ENCODE measurements around the gene PARP8.
"Not testable (repeated sequence)": the region's sequence is repeated elsewhere in the genome, so short reads cannot be mapped to it uniquely, and the experiment has no call there.

Gene PARP8

DNA sequence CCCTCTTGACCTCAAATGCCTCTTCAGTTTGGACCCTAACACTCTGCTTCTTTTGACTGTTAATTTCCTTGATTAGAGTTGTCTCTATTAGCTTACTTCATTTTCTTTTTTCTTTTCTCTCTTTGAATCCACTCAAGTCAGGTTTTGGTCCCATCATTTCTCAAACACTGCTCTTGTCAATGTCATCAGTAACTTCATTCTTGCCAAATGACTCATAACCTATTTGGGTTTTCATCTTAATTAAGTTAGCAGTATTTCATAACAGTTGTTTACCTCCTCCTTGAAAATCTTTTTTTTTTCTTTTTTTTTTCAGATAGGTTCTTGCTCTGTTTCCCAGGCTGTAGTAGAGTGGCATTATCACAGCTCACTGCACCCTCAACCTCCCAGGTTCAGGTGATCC, 119.6 kb downstream of the PARP8 start:
- DNase-seq (ENCODE audit: low spot score), result no peak

DNA sequence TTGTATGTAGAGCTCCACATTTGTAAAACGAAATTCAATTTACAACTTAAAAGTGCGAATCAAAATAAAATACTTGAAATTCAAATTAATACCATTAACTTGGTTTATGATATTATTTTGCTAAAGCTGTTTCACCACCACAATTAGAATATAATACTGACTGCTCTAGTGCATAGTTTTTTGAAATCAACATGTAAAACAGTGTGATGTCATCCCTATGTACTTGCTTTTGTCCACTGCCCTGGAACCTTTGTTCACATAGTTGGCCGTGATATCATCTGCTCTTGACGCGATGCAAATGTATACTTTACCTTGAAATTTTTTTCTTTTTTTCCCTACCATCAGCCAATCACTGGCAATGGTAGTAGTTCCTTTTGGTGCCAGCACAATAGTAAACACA, 125.4 kb downstream of the PARP8 start:
- no peak for DNase-seq (ENCODE audit: low spot score)

DNA sequence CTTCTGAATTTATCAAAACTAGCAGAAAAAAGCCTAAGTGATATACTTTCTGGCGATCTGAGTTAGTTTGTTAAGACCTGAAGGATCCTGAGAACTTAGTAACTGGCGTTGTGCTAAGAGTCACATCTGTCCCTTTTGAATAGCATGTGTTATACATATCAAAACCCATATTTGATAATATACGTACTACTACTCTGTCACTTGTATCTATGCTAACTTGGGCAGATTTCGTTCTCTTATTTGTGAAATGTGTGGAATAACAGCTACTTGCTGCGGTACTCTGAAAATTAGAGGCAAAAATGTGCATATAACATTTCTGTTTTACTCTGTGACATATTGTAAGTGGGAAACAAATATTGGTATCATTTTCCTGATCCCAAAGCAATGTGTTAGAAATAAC, 126.4 kb downstream of the PARP8 start:
- no peak for DNase-seq (ENCODE audit: low spot score)

DNA sequence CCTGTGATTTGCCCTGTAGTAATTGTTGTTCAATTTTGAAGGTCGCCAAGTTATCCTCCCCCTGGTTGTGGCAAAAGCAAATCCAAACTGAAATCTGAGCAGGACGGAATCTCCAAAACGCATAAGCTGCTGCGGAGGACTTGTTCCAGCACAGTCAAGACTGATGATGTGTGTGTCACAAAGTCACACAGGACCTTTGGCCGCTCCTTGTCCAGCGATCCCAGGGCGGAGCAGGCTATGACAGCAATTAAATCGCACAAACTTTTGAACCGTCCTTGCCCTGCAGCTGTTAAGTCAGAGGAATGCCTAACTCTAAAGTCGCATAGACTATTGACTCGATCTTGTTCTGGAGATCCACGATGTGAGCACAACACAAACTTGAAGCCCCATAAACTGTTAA, 128.4 kb downstream of the PARP8 start:
- no peak for DNase-seq (ENCODE audit: low spot score)

DNA sequence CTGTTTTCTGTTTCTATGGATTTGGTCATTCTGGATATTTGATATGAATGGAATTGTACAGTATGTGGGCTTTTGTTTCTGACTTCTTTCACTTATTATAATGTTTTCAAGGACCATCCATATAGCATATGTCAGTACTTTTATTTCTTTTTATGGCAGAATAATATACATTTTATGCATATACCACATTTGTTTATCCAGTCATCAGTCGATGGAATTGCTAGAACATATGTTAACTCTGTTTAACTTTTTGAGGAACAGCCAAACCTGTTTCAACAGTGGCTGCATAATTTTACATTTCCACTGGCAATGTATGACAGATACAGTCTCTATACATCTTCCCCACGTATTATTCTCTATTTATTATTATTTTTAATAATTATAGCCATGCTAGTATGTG, 131.6 kb downstream of the PARP8 start:
- DNase-seq (ENCODE audit: low spot score), result no peak

DNA sequence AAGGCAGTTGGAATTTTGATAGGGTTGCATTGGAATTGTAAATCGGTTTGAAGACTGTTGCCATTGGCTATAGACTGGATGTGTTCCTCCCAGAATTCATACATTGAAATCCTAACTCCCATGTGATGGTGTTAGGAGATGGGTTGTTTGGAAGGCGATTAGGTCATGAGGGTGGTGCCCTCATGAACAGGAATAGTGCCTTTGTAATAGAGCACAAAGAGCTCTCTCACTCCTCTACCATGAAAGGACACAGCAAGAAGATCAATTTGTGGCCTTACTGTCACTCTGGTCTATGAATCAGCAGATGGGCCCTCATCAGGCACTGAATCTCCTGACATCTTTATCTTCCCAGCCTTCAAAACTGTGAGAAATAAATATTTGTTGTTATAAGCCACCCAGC, 133.2 kb downstream of the PARP8 start:
- no peak for DNase-seq (ENCODE audit: low spot score)

DNA sequence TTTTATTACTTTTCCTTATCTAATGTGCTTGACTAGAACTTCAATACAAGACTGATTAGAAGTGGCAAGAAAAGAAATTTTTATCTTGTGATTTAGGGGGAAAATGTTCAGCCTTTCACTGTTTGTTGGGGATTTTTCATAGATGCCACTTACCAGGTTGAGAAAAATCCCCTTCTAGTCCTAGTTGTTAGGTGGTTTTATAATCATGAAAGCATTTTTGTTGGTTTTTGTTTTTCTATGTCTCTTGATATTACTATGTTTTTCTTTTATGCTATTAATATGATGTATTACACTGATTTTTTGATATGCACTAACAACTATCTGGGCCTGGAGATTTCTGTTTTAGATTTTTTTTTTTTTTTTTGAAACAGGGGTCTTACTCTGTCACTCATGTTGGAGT, 134.0 kb downstream of the PARP8 start:
- no peak for DNase-seq (ENCODE audit: low spot score)

DNA sequence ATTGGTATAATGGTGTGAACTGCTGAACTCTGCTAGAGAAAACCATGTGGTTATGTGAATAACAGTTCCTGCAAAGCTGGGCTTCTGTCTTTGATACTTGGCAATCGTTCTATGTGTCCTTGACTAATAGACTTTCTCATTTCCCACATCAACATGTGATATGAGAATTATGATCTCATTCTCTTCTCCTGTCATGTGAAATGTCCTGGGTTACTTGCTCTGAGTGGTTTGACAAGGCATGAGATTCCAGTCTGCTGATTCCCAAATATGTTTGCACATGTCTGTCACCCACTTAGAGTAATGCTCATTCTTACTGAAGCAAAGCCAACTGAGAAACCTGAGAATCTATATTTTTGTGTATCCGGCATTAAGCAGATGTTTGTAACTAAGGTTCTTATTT, 141.2 kb downstream of the PARP8 start:
- no peak for DNase-seq (ENCODE audit: low spot score)

DNA sequence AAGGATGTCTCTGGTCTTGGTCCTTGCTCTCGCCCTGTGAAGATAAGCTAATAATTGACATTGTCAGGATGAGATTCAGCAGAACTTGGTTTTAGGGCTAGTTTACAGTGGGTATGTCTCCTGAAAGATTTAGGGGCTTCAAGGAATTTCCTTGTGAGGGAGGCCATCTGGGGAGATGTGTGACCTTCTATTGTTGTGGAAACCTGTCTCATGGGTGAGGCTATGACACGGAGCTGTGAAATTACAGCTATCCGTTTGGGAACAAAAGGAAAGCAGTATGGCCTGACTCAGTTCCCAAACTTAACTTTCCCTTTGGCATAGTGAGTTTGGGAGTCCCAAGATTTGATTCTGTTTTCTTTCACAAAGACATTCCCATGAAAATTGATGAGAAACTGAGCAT, 142.0 kb downstream of the PARP8 start:
- DNase-seq (ENCODE audit: low spot score), result no peak

DNA sequence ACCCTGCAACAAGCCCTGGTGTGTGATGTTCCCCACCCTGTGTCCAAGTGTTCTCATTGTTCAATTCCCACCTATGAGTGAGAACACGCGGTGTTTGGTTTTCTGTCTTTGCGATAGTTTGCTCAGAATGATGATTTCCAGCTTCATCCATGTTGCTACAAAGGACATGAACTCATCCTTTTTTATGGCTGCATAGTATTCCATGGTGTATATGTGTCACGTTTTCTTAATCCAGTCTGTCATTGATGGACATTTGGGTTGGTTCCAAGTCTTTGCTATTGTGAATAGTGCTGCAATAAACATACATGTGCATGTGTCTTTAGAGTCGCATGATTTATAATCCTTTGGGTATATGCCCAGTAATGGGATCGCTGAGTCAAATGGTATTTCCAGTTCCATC, 145.3 kb downstream of the PARP8 start:
- not testable (repeated sequence) for DNase-seq (ENCODE audit: low spot score)

DNA sequence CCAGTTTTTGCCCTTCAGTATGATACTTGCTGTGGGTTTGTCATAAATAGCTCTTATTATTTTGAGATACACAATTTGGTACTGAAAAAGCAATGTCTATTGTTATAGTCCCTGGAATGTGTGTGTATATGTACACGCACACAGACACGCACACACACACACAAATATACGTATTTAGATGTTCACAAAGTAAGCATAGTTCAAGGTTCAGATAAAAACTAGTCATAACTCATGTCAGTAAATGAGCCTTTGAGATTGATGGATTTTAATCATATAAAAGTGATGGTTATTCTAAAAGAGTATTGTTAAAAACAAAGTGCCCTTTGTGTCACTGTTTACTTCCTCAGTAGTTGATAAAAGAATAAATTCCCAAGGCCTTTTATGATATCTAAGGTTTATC, 147.3 kb downstream of the PARP8 start:
- no peak for DNase-seq (ENCODE audit: low spot score)

DNA sequence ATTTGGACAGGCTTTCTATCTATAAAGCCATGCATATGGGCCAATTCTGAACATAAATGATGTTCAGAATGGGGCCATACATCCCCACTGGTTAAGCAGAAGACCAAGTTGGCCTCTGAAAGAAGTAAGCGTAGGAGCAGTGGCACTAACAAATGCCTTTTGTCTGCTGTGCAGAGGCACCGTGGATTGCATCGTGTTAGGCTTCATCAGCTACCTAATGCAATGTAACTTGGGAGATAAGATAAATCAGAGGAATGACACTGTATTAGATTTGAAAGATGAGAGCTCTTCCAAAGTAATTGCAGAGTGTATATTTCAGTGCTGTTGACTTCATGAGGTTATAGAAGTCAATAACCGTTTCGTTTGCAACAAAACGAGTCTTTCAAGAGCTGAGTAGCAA, 148.1 kb downstream of the PARP8 start:
- DNase-seq (ENCODE audit: low spot score), result no peak

DNA sequence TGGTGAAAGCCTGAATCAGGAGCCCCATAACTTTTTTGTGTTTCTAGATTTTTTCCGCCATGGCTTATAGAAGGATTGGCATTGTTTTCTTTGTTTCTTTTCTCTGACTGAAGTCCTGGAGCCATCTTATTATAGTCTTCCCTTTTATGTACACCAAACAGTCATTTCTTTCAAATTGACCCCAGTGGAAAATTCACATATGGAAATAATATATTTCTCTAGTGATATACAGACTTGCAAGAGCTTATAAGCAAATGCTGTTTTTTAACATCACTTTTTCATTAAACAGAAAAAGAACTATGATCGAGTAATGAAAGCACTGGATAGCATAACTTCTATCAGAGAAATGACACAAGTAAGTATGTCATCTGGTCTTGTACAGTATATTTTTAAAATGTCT, 155.6 kb downstream of the PARP8 start:
- DNase-seq (ENCODE audit: low spot score), result no peak

DNA sequence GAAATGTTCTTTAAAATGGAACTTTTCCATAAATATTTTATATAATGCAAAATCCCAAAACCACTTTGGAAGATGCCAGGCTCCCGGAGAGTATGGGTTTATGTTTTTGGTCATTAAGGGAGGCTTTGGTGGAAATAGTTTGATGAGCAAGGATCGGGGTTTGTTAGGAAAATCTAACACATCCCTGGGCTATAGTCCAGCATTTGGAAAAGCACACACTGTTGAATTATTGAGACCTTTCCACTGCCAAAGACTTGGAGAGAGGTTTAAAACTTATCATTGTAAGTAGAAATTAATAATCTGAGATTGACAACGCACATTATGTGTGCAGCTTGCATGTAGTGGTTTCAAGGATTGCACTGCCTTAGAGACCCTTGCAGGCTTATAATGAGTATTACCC, 156.3 kb downstream of the PARP8 start:
- no peak for DNase-seq (ENCODE audit: low spot score)

DNA sequence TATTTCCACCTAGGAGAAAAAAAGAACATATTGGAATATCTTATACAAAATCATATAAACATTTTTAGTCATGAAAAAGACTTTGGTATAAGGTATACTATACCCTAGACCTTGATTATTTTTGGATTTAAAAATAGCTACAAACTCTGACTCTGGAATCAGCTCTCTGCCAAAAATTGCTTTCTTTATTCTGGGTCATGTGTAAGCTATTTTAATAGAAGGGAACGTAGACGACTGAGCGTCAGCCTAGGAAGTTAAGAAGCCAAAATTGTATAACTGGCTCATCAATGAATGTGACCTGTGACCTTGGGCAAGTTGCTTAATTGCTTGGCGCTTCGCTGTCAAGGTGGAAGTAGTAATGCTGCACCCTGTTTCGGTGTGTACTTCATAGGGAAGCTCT, 157.1 kb downstream of the PARP8 start:
- no peak for DNase-seq (ENCODE audit: low spot score)

DNA sequence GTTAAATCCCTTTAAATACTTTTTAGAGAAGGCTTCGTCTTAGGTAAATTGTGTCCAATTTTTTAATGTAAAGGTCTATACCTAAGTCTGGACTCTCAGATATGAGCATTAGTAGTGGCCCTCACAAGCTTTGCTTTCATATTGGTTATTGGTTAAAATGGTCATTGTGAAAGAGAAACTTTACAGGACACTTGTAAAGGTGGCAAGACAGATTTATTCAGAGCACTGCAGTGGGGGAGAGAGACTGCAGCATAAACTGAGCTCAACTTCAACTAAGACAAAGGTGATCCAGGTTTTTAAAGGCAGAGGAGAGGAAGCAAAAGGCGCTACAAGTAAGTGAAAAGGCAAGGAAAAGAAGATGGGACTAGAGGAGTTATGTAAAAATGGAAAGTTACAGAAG, 157.7 kb downstream of the PARP8 start:
- no peak for DNase-seq (ENCODE audit: low spot score)

DNA sequence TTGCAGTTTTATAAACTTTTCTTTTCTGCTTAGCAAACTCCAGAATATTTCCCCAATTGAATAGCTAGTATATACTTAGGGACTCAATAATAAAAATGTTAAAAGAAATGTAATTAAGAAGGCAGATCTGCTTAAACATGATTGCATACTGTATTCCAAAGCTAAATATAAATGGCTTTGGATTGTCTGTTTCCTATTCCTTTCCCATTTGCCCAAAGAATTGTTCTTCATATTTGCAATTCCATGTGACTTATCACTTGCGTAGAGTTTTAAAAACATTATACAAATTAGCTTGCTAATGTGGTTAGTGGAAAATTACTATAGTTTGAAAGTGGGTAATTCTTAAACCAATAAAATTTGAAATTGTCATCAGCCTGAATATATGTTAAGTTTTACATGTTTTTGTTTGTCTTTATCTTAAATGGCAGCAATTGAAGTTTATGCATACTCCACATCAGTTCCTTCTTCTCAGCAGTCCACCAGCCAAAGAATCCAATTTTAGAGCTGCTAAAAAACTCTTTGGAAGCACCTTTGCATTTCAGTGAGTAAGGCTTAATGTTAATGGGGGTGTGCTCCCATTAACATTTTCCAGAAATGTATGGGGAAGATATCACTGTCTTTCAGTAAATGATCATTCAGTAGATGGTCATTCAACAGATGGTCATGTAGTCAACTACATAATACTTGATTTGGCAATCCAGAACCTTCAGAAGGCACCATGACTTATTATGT, 161.2 kb downstream of the PARP8 start:
- DNase-seq (ENCODE audit: low spot score), result no peak

DNA sequence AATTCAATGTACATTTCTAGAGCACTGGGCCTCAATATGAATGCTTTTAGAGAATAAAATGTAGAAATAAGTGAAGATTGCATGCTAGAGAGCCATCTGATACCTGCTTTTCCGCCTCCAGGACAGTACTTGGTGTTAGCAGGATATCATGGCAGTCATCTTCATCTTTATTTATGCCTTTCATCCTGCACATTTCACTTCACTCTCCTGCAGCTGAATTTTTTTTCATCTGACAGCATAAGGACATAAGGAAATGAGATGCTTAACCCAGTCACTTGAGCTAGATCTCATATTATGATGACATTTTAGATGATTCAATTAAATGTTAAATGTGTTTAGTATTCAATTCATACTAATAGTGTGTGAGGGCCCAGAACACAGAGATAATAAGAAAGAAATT, 162.6 kb downstream of the PARP8 start:
- DNase-seq (ENCODE audit: low spot score), result no peak

DNA sequence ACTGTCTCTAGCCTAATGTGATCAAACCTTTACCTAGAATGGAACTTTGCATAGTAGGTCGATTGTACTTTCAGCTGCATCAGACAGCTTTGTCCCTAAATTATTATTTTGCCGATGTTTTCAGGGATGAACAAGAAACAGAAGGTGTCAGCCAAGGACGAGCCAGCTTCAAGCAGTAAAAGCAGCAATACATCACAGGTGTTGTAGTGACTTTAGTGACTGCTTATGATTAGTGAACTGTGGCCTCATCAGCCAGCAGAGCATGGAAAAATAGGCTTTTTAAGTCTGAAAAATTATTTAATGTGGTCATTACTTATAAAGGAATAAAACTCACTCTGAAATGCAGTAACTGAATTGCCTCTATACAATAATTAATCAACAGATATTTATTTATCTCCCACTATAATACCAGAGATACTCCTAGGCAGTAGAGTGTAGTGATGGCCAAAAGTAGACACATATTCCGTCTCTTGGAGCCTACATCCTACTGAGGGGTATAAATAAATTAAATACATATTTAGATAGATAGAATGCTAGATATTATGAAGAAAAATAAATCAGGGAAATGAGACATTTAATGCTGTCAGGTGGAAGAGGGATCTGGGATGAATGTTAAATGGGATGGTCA, 166.3 kb downstream of the PARP8 start:
- DNase-seq (ENCODE audit: low spot score), result no peak

DNA sequence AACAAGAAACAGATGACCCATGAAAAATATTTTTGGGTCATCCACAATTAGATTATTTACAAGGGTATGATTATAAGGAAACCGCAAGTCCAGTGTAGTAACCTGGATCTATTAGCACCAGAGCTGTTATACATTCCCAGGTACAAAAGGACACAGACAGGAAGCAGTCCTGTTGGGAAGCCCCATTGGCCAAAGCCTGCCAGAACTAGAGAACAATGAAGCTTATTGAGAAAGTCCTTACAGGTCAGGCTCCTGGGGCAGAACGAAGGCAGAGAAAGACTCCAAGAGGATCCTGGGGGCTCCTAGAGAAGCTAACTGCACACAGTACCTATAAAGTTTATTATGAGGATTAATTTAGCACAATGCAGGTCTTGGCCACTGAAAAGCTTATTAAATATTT, 169.9 kb downstream of the PARP8 start:
- DNase-seq (ENCODE audit: low spot score), result no peak

DNA sequence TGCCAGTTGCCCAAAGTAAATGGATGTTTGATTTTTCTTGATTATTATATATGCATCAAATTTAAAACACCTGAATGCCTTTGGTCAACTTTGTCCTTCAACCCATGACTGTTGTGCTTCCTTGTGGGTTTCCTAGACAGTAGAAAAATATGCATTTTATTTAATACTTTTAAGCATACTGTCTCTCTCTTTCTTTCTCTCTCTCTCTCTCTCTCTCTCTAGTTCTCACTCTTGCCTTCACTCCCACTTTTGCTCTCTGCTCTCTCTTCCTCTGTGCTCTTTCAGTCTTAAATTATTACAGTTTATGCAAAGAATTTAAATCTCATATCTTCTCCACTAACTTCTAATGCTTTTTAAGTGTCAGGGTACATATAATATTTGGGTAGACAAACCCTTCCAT, 173.0 kb downstream of the PARP8 start:
- DNase-seq (ENCODE audit: low spot score), result no peak

DNA sequence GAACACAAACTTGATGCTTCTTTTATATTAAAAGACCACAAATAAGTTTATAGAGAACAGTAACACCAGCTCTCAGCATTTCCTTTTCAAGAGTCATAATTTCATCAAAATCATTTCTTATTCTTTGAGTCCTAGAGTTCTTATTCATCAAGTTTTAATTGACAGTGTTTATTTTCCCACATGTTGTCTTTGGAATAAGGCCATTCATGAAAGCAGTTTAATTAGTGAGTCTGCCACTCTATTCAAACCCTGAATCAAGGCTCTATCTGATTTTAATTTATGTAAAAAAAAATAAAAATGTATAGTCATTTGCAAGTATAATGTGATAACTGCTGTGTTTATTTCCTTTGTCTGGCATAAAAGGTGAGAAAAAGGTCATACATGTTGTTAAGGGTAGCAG, 176.7 kb downstream of the PARP8 start:
- no peak for DNase-seq (ENCODE audit: low spot score)

DNA sequence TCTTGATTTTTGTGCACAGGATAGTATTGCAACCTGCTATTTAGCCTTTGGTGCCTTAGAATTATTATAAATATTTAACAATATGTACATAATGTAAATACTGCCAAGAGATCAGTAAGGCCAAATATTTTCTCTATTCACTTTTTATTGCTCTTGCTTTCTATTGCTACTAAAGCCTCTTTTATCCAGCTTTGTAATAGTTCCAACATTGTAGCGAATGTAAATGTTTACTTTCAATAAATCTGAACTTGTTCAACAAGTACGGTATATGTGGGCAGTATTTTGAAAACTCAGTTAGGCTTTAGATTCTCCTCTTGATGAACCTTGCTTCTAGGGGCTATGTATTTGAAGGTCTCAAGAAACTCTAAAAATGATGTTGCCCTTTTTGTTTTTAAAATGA, 179.8 kb downstream of the PARP8 start:
- DNase-seq (ENCODE audit: low spot score), result no peak

DNA sequence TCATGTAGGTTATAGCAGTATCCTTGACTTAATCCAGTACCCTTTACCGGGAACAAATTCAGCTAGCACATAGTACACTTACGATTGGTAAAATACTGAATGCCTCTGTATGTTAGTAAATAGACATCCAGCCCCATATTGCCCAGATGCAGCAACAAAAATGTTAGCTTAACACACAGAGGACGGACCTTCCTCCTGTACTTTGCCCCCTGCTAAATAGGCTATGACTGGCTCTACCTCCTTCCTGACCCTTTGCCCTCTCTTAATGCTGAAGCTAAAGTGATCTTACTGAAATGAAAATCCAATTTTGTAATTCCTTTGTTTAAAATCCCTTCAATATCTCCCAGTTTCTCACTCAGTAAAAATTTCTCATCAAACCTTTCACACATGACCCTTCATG, 183.1 kb downstream of the PARP8 start:
- no peak for DNase-seq (ENCODE audit: low spot score)

All from germinal center (tissue), 1 donor.